GM18868 (cell line): ENCODE data around the gene DOCK8.
A peak's percentile ranks its signal among the peaks of the same experiment; 100 is the strongest.

Experiments used
- ATAC-seq: cut with Tn5 transposase; IDR thresholded peaks from one replicate; pipeline ENCODE4 v1.9.1; 2021; ENCODE audit warnings: mild to moderate bottlenecking, moderate library complexity; ENCODE audit not compliant: unreplicated experiment

The DOCK8 gene

DNA sequence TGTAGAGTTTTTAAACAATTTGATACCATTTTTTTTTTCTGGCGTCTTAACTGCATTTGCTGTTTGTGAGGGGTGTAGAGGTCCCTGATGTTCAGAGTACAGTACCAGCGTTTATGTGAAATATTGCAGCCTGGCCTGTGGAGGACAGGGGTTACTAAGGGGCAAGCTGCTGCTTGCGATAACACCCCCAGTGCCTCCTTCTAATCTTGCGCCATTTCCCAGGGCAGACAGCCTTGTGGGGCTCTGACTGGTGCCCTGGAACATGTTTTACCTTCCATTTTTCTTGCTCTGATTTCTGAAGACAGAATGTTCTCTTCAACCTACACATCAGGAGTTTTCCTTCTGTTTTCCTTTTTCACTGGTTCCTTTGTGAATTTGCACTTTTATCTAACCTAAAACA, 142.9 kb downstream of the DOCK8 start:
- no peak for ATAC-seq

DNA sequence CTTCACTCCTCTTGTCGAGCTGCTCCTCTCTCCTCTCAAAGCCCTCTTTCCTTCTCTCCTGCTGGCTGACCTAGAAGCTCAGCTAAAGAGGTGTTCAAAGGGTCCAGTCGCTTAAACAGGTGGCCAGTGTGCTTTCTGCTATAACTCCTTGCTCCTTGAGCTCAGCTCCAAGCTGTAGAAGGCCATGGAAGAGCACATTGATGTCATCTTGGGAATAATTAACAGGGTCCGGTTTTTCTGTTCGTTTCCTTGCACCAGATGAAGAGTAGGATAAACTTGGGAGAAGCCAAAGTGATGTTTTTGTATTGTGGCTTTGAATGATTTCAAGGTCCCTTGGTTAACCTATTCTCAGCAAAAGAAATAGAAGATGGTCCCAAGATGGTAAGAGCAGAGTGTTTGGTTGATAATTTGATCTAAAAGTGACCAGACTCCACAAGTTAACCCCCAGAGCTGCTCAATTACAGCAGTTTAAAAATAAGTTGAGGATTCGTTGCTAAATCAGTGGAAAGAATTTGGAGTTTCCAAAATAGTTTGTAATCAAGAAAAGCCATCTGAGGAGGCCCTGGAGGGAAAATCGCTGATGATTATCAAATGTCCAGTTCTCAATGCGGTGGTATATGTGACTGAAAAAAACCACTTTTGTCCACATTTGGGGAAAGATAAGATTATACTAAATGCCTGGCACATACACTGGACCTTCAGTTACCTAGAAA, 148.1 kb downstream of the DOCK8 start:
- no peak for ATAC-seq

GRCh38 chr9:363274-363612, 148.6 kb downstream of the DOCK8 start:
- no peak for ATAC-seq

DNA sequence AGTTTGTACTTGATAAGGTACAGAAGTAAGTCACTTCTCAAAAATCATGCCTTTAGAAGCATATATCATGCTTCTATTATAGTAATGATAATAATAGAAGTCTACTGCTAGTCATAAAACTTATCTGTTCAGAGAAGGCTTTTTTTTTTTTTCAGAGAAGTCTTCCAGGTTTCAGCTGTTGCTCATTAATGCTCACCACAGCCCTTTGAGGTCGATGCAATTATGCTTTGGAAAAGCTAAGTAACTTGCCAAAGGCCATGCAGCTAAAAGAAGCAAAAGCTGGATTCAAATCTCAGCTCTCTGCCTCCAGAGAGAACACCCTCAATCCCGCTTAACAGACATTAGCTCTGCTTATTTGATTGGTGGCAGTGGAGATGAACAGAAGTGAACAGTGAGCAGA, 150.8 kb downstream of the DOCK8 start:
- ATAC-seq = no peak

DNA sequence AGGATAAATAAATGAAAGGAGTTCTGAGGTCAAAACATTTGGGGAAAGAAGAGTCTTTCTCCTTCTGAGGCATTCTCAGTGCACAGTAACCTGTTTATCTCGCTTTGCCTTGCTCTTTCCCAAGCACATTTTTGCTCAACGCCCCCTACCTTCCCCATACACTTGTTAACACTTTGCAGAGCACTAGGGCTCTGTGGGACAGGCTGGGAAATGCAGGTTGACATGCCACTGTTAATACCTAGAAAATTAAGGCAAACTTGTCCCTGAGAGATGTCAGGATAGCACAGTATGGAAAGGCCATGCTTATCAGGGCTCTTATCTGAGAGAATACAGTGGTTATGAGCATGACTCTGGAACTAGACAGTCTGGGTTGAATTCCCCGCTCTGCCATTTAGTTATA, 152.0 kb downstream of the DOCK8 start:
- no peak for ATAC-seq

- no peak for ATAC-seq
These were observed 155.4 kb downstream of the DOCK8 start for GRCh38 chr9:370086-370485.

GRCh38 chr9:371349-371748, 156.7 kb downstream of the DOCK8 start:
- no peak for ATAC-seq

DNA sequence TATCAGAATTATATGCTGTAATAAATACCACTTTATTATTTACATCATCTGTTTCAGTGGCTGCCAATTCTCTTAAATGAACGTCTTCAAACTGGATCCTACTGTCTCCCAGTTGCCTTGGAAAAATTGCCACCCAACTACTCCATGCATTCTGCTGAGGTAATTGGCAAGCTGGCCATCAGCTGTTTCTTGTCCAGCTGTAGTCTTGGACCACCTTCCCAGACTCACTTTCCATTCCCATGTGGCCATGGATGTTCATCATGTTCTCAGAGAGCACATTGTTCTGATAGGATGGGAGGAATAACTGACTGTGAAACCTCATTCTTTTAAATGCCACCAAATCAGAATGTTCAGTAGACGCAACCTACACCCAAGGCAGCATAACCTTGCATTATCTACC, 157.5 kb downstream of the DOCK8 start:
- ATAC-seq = no peak

DNA sequence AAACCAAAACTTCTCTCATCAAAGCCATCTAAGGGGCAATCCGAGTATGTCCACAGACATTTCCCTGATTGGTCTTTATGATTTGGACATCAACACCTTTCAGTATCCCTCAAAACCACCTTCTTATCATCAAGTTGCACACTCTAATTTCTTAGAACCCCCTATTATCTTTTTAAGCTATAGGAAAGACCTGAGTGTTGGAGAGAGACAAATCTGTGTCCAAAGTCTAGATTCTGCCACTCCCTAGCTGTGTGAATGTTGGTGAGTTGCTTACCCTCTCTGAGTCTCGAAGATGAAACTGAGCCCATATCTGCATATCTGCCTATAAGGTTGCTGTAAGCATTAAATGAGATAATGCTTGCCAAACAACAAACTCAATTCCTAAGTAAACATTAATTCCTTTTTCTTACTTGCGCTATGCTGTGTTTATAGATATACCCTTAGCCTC, 159.1 kb downstream of the DOCK8 start:
- ATAC-seq = no peak

GRCh38 chr9:374736-375135, 160.1 kb downstream of the DOCK8 start:
- ATAC-seq = no peak

DNA sequence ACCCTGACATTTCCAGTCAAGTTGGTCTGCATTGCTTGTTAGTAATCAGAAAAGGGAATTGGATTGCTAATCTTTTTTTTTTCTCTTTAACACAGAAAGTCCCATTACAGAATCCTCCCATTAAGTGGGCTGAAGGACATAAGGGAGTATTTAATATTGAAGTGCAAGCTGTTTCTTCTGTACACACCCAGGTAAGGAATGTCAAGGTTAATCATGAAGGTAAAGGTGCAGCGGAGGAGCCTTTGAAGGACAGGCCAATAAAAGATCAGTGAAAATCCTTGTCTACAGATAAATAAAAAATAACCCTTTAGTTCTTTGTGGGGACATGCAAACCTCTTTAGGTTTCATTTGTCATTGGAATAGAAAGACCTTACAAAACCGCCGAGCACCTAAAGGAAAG, 161.4 kb downstream of the DOCK8 start:
- no peak for ATAC-seq

DNA sequence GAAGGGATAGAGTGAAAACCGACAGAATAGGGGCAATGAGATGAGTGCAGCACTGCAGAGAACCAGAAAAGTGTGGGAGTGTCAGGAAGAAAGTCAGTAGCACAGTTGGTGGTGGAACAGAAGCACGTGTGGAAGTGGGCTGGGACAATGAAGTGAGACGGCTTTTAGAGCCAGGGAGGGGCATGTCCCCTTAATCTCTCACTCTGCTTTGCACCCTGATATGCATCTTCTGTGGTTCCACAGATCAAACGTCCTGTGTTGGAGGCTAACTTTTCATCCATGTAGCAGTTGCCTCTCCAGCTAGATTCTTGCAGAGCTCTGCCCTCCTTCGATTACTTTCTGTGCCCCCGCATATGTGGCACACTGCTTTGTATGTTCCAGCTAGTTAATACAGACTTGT, 163.6 kb downstream of the DOCK8 start:
- ATAC-seq = no peak

- ATAC-seq = no peak
These were observed 167.7 kb downstream of the DOCK8 start for GRCh38 chr9:382383-382782.

GRCh38 chr9:385818-386398, 171.2 kb downstream of the DOCK8 start:
- no peak for ATAC-seq

GRCh38 chr9:389159-389558, 174.5 kb downstream of the DOCK8 start:
- peak; percentile 80 for ATAC-seq

- ATAC-seq = no peak
These were observed 175.1 kb downstream of the DOCK8 start for GRCh38 chr9:389758-390157.

GRCh38 chr9:392077-392804, 177.6 kb downstream of the DOCK8 start:
- no peak for ATAC-seq

DNA sequence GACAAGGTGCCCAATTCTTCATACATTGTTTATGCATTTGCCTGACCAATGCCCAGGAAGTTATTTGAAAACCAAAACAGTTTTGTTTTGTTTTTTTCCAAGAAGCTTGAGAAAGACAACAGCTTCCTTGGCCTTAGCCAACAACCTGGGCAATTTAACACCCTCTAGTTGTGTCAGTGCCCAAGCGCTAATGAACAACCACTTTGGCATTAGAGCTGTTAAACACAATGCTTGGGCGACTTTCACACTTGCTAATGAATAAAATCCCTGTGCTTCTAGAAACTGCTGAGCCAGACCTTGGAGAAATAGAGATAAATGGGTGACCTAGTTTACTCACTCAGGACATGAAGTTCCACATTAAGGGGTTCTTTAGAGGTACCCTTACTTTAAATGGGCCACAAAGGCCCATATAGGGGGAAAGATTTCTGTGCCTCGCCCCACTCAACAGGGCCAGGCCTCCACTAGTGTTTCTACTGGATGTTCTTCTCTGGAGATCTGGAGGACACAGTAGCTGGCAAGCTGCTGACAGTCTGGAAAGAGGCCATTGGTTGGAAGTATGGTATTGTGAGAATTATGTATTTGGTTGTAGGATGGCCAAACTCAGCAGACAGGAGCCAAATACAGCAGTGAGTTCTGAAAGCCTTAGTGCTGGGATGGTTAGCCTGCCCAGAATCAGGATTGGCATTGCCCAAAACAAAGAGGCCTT, 179.8 kb downstream of the DOCK8 start:
- ATAC-seq = no peak

DNA sequence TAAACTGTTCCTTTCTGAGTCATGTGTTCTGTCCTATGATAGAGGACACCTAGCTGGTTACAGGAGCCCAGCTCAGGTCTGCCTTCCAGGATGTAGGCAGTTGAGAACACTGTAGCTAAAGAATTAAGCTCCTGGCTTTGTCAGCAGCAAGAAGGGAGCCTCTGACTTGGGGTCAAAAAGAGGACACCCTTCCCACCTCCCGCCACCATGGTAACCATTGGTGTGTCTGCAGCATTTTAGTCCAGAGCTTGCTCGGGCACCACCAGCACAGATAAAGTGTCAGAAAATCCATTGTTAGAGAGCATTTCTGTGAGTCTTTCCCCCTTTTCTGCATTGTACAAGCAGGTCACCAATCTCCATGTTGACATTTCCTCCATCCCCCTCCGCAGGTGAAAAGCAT, 181.7 kb downstream of the DOCK8 start:
- ATAC-seq = no peak

GRCh38 chr9:398085-398484, 183.4 kb downstream of the DOCK8 start:
- no peak for ATAC-seq

- no peak for ATAC-seq
These were observed 186.6 kb downstream of the DOCK8 start for GRCh38 chr9:401223-401622.

- ATAC-seq = no peak
These were observed 189.6 kb downstream of the DOCK8 start for GRCh38 chr9:404234-404633.
